ENCODE data around the gene SLC22A8.
"Not testable (repeated sequence)": the region's sequence is repeated elsewhere in the genome, so short reads cannot be mapped to it uniquely, and the experiment has no call there.

GRCh38 chr11:62945538-62945937, 70.1 kb downstream of the SLC22A8 start:
- not testable (repeated sequence) for TF ChIP-seq CTCF, POLR2A (IDR thresholded peaks at IDR 0.05)

Data from tibial nerve (tissue), 3 donors.